22Rv1 (cell line): Measurements from ENCODE around the gene ADGRL3.

ENCODE experiments used
- ZFX ChIP-seq: fragments of 450-650 bp; IDR thresholded peaks from 2 replicates; pipeline ENCODE4 v1.6.1; 2017; ENCODE audit warnings: antibody characterized with exemption, borderline replicate concordance
- TF ChIP-seq, protein P1 (sequence below): fragments of 450-650 bp; IDR thresholded peaks from 2 replicates; pipeline ENCODE4 v1.5.1; 2017; ENCODE audit warnings: mild to moderate bottlenecking

GRCh38 chr4:61583696-61584095 lies 383.6 kb downstream of the ADGRL3 start:
- TF ChIP-seq, protein P1, sequence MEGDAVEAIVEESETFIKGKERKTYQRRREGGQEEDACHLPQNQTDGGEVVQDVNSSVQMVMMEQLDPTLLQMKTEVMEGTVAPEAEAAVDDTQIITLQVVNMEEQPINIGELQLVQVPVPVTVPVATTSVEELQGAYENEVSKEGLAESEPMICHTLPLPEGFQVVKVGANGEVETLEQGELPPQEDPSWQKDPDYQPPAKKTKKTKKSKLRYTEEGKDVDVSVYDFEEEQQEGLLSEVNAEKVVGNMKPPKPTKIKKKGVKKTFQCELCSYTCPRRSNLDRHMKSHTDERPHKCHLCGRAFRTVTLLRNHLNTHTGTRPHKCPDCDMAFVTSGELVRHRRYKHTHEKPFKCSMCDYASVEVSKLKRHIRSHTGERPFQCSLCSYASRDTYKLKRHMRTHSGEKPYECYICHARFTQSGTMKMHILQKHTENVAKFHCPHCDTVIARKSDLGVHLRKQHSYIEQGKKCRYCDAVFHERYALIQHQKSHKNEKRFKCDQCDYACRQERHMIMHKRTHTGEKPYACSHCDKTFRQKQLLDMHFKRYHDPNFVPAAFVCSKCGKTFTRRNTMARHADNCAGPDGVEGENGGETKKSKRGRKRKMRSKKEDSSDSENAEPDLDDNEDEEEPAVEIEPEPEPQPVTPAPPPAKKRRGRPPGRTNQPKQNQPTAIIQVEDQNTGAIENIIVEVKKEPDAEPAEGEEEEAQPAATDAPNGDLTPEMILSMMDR = no peak
- TF ChIP-seq ZFX = no peak
